ENCODE measurements around the gene GAPVD1. TPM values are rescaled to one million over a fixed set of nuclear protein-coding genes. Genes with fewer than 3 reads are reported as not detected.
A peak's percentile ranks its signal among the peaks of the same experiment; 100 is the strongest.

GAPVD1 gene
- total and polyA plus RNA-seq, 8 donors = 6.2 to 23.3 (median 16.0) TPM

- intact Hi-C loops (cut with DNase I) = loop anchor here in 2 of 3 donors (5.0 kb wide), 1 partner anchor 815 kb away; no protein-coding TSS in a partner anchor
- FAIRE-seq = no peak
- 72 to 79% methylated on average over 10 of the region's 10 CpGs for WGBS, 2 donors
- no peak for ATAC-seq
- Histone ChIP-seq H3K4me1 (peaks cover 0 to 3% (median 0%) of the 10 kb centered on the region in 3 donors), H3K4me3 (no peak overlapping the region), H3K9me3 (no peaks in the 10 kb centered on the region), H3K27me3 (no peaks in the 10 kb centered on the region), H3K36me3 (no peaks in the 10 kb centered on the region), H3K27ac (no peak overlapping the region)
- DNase-seq = no peak
- no peak for TF ChIP-seq CTCF (IDR thresholded peaks at IDR 0.05)
These were observed 150.5 kb downstream of the GAPVD1 start for GRCh38 chr9:125412166-125412565.

- H3K9me3 ChIP-seq = no peaks in the 10 kb centered on the region
- H3K27ac ChIP-seq = no peak overlapping the region
- intact Hi-C loops (cut with DNase I) = loop anchor here in 2 of 3 donors (5.0 kb wide), 1 partner anchor 814 kb away; no protein-coding TSS in a partner anchor
- no peaks in the 10 kb centered on the region for H3K36me3 ChIP-seq
- WGBS, 2 donors = 85 to 86% methylated on average over 8 of the region's 8 CpGs
- H3K4me1 ChIP-seq = no peaks in the 10 kb centered on the region
- FAIRE-seq = no peak
- H3K27me3 ChIP-seq = no peaks in the 10 kb centered on the region
- no peak overlapping the region for H3K4me3 ChIP-seq
- DNase-seq = no peak
- no peak for ATAC-seq
- TF ChIP-seq CTCF (IDR thresholded peaks at IDR 0.05) = no peak
These were observed 152.0 kb downstream of the GAPVD1 start for GRCh38 chr9:125413579-125413978.

GRCh38 chr9:125415583-125416460, 154.2 kb downstream of the GAPVD1 start:
- no peak for TF ChIP-seq CTCF (IDR thresholded peaks at IDR 0.05)
- intact Hi-C loops (cut with DNase I) = no loop called here
- DNase-seq = peak in 1 of 6 donors; percentile 51
- Histone ChIP-seq H3K4me3 (no peak overlapping the region), H3K36me3 (no peaks in the 10 kb centered on the region), H3K27ac (no peak overlapping the region), H3K9me3 (no peaks in the 10 kb centered on the region), H3K4me1 (no peaks in the 10 kb centered on the region), H3K27me3 (no peaks in the 10 kb centered on the region)
- ATAC-seq = no peak
- no peak for FAIRE-seq
- 88 to 91% methylated on average over 23 of the region's 23 CpGs for whole genome bisulfite sequencing, 2 donors

GRCh38 chr9:125416517-125416916, 154.9 kb downstream of the GAPVD1 start:
- Histone ChIP-seq H3K27ac (no peak overlapping the region), H3K4me3 (no peak overlapping the region), H3K27me3 (no peaks in the 10 kb centered on the region), H3K9me3 (no peaks in the 10 kb centered on the region), H3K36me3 (no peaks in the 10 kb centered on the region), H3K4me1 (no peaks in the 10 kb centered on the region)
- intact Hi-C loops (cut with DNase I) = no loop called here
- no peak for FAIRE-seq
- TF ChIP-seq CTCF (IDR thresholded peaks at IDR 0.05) = no peak
- WGBS, 2 donors = 87 to 91% methylated on average over 8 of the region's 8 CpGs
- DNase-seq = no peak
- no peak for ATAC-seq

Other genes with a start within 250 kb of the GAPVD1 start
- 1 to 10 TPM; 2.7 to 6.8 (median 3.6) TPM for gene SCAI, start 118.3 kb upstream of the GAPVD1 start, total RNA-seq
- 1 to 10 TPM; 1.6 TPM for gene SCAI, start 118.3 kb upstream of the GAPVD1 start, polyA plus RNA-seq
- 10 to 100 TPM; 16.9 to 26.7 (median 23.2) TPM for gene PPP6C, start 72.0 kb upstream of the GAPVD1 start, total RNA-seq
- gene PPP6C, start 72.0 kb upstream of the GAPVD1 start, polyA plus RNA-seq = 10 to 100 TPM in 1 of 2 donors, 1 to 10 TPM in 1; 9.4 to 18.7 TPM
- 1 to 10 TPM; 4.1 to 8.0 (median 7.5) TPM for gene RABEPK, start 61.3 kb upstream of the GAPVD1 start, total RNA-seq
- gene RABEPK, start 61.3 kb upstream of the GAPVD1 start, polyA plus RNA-seq = 10 to 100 TPM in 1 of 2 donors, 1 to 10 TPM in 1; 8.1 to 13.8 TPM
- gene HSPA5, start 20.5 kb upstream of the GAPVD1 start, total RNA-seq = 100 to 1,000 TPM; 111 to 248 (median 179) TPM
- gene HSPA5, start 20.5 kb upstream of the GAPVD1 start, polyA plus RNA-seq = 100 to 1,000 TPM in 1 of 2 donors, 10 to 100 TPM in 1; 50.2 to 158 TPM